SJSA1 (cell line): ENCODE measurements around the gene SPDYE4. TPM values are rescaled to one million over a fixed set of nuclear protein-coding genes. Genes with fewer than 3 reads are reported as not detected.

ENCODE experiments used
- DNase-seq, 2 experiments: peaks; one replicate each; pipeline ENCODE4 v3.0.0-alpha.2; 2015 to 2020; ENCODE audit warnings: low spot score in 2 of 2, low read depth in 1 of 2
- H3K27ac ChIP-seq: fragments of 250-450 bp; sonication (Bioruptor Pico); 2 replicates; pipeline ENCODE4 v1.5.1; 2020; ENCODE audit warnings: mild to moderate bottlenecking, moderate library complexity
- H3K27me3 ChIP-seq: fragments of 250-450 bp; sonication (Bioruptor Pico); replicated peaks from 2 replicates; pipeline ENCODE4 v1.5.1; 2020; ENCODE audit warnings: mild to moderate bottlenecking, moderate library complexity
- H3K36me3 ChIP-seq: fragments of 250-450 bp; sonication (Bioruptor Pico); 2 replicates; pipeline ENCODE4 v1.5.1; 2020; ENCODE audit warnings: mild to moderate bottlenecking
- H3K4me1 ChIP-seq: fragments of 250-450 bp; sonication (Bioruptor Pico); replicated peaks from 2 replicates; pipeline ENCODE4 v1.6.1; 2021; ENCODE audit warnings: mild to moderate bottlenecking
- H3K4me3 ChIP-seq: fragments of 250-450 bp; sonication (Bioruptor Pico); 2 replicates; pipeline ENCODE4 v1.5.1; 2020; ENCODE audit warnings: mild to moderate bottlenecking
- H3K9me3 ChIP-seq: fragments of 250-450 bp; sonication (Bioruptor Pico); replicated peaks from 2 replicates; pipeline ENCODE4 v1.5.1; 2020; ENCODE audit warnings: mild to moderate bottlenecking
- total RNA-seq: library from RNA; depleted of rRNA; stranded (reverse); fragments of >200 nt; shearing (Covaris generic); gene quantifications from 2 replicates; pipeline ENCODE4 v1.2.3, GENCODE V29; 2014; rRNA removed

SPDYE4 gene
- total RNA-seq, 1 experiment from 2014 or later, result not detected

DNA sequence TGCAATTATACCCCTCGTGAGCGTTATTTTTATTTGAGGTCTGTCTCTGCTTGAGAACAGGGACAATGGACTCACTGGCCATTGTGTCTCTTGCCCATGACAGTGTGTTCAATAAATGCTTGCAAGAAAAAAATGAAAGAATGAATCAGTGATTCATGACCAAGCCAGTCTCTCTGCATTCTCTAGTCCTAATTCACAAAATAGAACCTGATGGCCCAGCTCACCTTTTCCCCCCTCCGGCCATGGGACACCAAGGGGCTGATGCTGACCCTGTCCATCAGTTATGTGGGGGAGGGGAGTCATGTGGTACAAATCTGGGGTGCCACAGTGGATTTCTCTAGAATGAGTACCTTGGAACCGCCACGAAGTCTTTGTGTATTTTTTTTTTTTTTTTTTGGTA is 51.9 kb downstream of the SPDYE4 start:
- Histone ChIP-seq H3K27ac (no peak overlapping the region), H3K4me3 (no peak overlapping the region), H3K36me3 (no peaks in the 10 kb centered on the region), H3K9me3 (no peaks in the 10 kb centered on the region), H3K4me1 (no peaks in the 10 kb centered on the region), H3K27me3 (no peaks in the 10 kb centered on the region)
- no peak for DNase-seq

DNA sequence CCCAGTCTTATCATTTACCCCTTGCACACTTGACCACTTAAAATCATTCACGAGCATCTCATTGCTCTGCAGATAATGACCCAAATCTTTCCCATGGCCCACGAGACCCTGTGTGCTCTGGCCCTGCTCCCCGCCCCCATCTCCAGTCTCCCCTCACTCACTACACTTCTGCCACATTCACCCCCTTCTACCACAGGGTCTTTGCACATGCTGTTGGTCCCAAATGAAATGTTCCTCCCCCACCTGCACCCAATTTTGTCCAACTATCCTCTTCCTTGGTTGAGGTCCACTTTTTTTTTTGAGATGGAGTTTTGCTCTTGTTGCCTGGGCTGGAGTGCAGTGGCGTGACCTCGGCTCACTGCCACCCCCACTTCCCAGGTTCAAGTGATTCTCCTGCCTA is 52.9 kb downstream of the SPDYE4 start:
- Histone ChIP-seq H3K27ac (no peak overlapping the region), H3K9me3 (no peaks in the 10 kb centered on the region), H3K36me3 (no peaks in the 10 kb centered on the region), H3K4me1 (no peaks in the 10 kb centered on the region), H3K27me3 (no peaks in the 10 kb centered on the region), H3K4me3 (no peak overlapping the region)
- DNase-seq, result no peak

DNA sequence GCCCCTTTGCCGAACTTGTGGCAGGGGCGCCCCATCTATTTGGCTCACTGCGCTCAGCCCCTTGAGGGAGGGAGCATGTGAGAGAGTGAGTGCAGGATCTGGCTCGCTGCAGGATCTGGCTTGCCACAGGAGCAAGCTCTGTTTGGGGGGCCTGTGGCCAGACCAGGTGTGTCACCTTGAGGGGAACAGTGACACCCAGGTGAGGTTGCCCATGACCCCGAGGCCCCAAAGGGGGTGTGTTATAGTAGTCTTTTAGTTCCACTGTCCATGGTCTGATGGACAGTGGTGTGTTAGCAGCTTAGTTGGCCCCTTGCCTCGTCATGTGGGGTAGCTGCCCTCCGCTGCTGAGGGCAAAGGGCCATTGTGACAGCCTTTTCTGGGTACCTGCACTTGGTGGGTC is 55.3 kb downstream of the SPDYE4 start:
- H3K4me1 ChIP-seq, result peaks cover 13% of the 10 kb centered on the region
- no peak overlapping the region for H3K27ac ChIP-seq
- H3K36me3 ChIP-seq, result no peaks in the 10 kb centered on the region
- no peaks in the 10 kb centered on the region for H3K9me3 ChIP-seq
- no peak for DNase-seq
- H3K4me3 ChIP-seq, result no peak overlapping the region
- H3K27me3 ChIP-seq, result no peaks in the 10 kb centered on the region

DNA sequence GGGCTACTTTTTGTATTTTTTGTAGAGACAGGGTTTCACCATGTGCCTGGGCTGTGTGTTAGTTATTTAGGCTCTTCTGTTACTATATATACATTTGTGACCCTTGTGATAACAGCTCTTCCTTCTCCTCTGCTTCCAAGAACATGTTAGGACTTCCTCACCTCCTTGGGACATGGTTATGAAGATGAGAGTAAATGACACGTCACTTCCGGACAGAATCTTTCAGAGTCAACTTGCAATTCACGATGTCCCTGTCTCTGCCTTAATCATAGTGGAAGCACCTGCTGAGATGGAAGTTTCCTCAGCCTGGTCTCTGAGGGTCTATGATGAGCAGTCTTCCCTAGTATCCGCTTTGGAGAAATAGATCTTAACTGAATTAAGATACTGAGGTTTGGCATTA is 56.6 kb downstream of the SPDYE4 start:
- Histone ChIP-seq H3K4me3 (no peak overlapping the region), H3K27me3 (no peaks in the 10 kb centered on the region), H3K9me3 (no peaks in the 10 kb centered on the region), H3K36me3 (no peaks in the 10 kb centered on the region), H3K4me1 (peaks cover 23% of the 10 kb centered on the region), H3K27ac (no peak overlapping the region)
- DNase-seq, result no peak

DNA sequence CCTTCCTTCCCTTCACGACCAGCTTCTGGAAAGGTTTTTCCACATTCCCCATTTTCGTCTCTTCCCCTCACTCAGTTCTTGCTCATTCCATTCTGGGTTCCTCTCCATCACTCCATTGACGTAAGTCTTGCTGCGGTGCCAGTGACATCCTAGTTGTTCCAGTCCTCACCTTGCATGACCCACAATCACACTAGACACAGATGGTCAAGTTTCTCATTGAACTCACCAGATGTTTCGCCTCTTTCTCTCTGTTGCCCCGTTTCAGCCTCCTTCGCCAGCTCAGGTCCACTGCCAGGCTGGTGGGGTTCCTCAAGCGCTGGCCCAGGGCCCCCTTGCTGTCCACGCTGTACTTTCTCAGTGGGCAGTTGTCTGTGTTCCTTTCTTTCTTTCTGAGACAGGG is 57.1 kb downstream of the SPDYE4 start:
- H3K4me3 ChIP-seq, result no peak overlapping the region
- no peaks in the 10 kb centered on the region for H3K27me3 ChIP-seq
- no peaks in the 10 kb centered on the region for H3K36me3 ChIP-seq
- peaks cover 28% of the 10 kb centered on the region for H3K4me1 ChIP-seq
- no peak overlapping the region for H3K27ac ChIP-seq
- DNase-seq, result no peak
- no peaks in the 10 kb centered on the region for H3K9me3 ChIP-seq

Other genes with a start within 250 kb of the SPDYE4 start
- gene MYH10, start 127.8 kb downstream of the SPDYE4 start, total RNA-seq, result 122 and 150 TPM in 2 replicates
- not detected in 2 replicates for gene CCDC42, start 13.7 kb downstream of the SPDYE4 start, total RNA-seq
- not detected in 2 replicates for gene MFSD6L, start 40.8 kb upstream of the SPDYE4 start, total RNA-seq
- gene PIK3R6, start 109.1 kb upstream of the SPDYE4 start, total RNA-seq, result not detected in 2 replicates
- gene PIK3R5, start 207.2 kb upstream of the SPDYE4 start, total RNA-seq, result not detected in 2 replicates